Left renal cortex interstitium (tissue), 4 donors: ENCODE measurements around the gene TRABD2B. TPM values are rescaled to one million over a fixed set of nuclear protein-coding genes. Genes with fewer than 3 reads are reported as not detected.

Source experiments
- DNase-seq, 4 donors: peaks; one replicate each; pipeline ENCODE4 v3.0.0-alpha.2; 2013; ENCODE audit warnings: low read depth in 4 of 4, low spot score in 2 of 4, missing footprints in 1 of 4
- polyA plus RNA-seq, 4 donors: library from polyadenylated mRNA; unstranded; fragments of 120-200 nt; gene quantifications; one replicate each; pipeline ENCODE4 v1.2.1, GENCODE V29; 2013; ENCODE audit not compliant: insufficient read length in 4 of 4

Gene TRABD2B
- polyA plus RNA-seq, 4 donors = 13.9 to 29.5 (median 23.1) TPM

- DNase-seq = no peak
Observed at GRCh38 chr1:47914218-47914938, 82.8 kb downstream of the TRABD2B start.

GRCh38 chr1:47913225-47913823, 83.9 kb downstream of the TRABD2B start:
- DNase-seq = no peak

DNA sequence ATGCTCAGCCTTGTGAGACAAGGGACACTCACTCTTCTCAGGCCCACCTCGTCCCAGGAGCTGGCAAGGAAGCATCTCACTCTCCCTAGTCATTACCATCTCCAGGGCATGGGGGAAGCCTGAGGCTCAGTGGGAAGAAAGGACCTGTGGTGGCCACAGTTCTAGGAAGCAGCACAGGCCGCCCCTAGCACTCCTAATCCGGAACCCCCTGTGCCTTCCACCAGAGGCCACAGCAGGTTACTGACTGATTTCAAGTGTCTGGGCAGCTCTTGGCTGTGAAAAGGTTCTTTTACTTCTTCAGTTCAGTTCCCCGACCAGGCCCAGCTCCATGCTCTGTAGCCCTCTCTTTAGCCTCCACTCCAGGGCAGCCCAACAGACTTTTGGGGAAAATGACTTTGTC, 84.4 kb downstream of the TRABD2B start:
- no peak for DNase-seq

GRCh38 chr1:47911892-47912291, 85.3 kb downstream of the TRABD2B start:
- no peak for DNase-seq

DNA sequence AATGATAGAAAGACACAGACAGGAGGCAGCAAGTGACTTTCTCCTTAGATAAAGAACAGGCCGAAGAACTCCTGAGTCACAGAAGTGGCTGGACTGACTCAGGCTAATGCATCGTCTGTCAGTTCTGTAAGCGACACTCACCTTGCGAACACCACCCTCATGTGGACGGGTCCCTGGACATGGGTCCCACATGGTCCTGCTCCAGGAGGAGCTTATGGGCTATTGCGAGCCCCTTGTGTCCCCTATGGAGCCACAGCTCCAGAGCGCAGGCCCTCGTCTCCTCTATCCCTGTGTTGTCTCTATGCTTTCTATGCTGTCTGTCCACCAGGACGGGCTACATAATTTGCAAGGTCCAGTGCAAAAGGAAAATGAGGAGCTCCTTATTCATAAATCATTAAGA, 85.8 kb downstream of the TRABD2B start:
- DNase-seq = no peak

DNA sequence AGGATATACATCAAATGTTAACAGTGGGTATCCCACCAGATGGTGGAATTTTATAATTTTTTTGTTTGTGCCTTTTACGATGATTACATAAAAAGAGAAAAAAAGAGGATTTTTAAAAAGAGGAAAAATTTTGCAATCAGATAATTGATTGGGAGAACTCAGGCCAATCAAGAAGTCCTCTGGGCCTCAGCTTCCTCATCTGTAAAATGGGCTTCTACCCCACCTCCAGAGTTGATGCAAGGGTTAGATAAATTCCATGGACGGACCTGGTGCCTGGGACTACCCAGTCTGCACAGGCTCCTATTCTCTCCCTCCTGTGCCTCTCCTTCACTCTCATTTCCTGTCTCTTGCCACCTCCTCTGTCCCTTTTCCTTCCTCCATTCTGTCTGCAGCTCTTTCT, 88.9 kb downstream of the TRABD2B start:
- no peak for DNase-seq

GRCh38 chr1:47907177-47907528, 90.0 kb downstream of the TRABD2B start:
- DNase-seq = no peak

- no peak for DNase-seq
Observed at GRCh38 chr1:47906527-47907176, 90.5 kb downstream of the TRABD2B start.

DNA sequence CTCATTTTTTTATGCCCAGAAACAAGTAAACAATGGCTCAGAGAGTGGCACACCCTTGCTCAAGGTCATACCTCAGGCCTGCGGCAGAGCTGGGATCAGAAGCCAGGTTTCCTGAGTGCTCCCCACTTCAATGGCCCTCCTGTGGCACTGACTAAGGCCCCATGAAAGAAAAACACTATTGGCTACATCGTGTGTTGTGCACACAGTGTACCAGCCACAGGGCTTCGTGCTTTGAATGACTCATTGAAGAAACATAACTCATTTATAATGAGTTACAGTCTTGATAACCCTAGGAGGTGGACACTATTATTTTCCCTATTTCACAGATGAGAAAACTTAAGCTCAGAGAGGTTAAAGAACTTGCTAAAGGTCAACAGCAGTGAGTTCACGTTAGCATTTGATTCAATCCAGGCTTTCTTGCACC, 91.2 kb downstream of the TRABD2B start:
- no peak for DNase-seq

- no peak for DNase-seq
Observed at GRCh38 chr1:47903723-47904122, 93.5 kb downstream of the TRABD2B start.

DNA sequence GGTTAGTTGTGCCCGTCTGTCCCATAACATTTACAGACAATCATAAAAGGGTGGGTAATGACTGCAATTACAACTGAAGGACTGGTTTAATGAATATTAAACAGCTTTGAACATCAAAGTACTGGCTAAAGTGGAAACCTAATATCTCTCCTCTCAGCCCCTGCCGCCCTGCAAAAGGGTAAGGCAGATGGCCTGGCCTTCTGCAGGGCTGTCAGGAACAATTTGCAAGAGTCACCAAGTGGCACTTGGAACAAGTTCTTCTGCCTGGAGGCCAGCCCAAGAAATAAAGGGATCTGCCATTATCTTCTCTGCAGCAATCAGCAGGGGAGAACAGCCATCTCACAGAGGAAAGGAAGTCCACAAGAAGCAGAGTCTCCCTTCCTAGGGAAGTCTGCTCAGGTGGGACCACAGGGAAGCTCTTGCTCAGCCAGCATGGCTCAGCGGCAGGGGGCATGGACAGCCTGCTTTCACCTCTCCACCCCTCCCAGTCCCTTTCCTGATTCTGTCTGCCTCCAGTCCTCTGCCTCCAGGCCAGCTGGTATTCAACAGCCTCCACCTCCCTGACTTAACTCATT, 96.1 kb downstream of the TRABD2B start:
- DNase-seq = no peak

DNA sequence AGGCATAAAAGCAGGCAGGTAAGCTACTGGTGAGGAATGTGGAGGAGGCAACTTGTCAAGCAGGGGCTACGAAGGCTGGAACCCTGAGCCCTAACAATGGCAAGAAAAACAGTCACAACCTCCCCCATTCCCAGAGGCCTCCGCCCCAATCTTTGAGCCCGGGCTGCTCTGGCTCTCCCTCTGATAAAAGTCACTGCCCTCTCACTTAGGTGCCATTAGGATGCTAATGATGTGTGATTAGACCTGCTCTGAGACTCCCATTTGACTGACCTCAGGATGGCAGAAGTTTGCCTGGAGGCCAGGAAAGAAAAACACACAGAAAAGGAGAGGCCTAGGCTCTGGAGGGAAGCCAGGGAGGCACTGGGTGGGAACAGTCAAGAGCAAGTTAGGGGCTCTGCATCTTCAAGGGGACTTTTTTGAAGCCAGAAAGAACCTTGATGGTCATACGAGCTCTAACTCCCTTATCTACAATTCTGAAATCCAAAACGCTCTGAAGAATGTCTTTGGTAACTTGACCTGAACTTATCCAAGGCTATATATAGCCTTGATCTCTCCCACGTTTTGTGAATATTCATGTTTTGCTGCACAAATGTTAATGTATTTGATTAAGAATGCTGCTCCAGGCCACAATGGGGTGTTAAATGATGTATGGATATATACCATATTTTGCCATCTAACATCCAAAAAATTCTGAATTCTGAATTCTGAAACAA, 98.9 kb downstream of the TRABD2B start:
- DNase-seq = no peak

- DNase-seq = no peak
Observed at GRCh38 chr1:47895279-47896125, 101.7 kb downstream of the TRABD2B start.

DNA sequence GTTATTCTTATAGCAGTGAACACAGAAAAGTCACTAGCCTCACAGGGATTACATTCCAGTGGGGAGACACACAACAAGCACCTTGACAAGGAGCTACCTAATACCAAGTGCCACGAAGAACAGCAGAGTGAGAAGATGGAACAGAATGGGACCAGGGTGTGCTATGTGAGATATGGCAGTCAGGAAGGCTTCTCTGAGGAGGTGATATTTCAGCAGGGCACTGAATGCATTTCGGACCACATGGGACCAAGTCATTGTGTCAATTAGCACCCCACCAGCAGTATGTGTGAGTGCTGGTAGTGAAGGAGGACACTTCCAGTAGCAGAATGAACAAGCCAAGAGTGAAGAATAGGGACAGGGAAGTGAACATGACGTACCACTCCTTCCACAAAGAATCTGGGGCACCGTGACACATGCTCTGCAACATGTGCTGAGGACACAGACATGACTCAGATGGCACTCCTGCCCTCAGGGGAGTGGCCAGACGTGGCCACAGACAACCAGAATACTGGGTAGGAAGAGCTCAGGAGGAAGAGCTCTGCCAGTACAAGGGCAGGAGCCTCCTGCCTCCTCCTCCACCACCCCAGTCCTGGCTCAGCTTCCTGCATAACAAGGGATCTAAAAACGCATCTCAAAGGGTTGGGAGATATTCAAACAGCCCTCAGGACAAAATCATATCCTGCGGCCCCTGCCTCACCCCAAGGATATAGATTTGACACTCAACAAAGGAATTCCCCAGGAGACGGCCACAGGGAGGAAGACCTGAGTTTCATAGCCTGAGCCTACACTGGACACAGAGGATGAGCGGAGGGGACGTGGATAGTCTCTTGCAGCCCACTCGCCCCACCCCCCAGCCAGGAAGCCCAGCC, 102.5 kb downstream of the TRABD2B start:
- DNase-seq = no peak

- DNase-seq = no peak
Observed at GRCh38 chr1:47893412-47893811, 103.8 kb downstream of the TRABD2B start.

GRCh38 chr1:47890779-47891178, 106.4 kb downstream of the TRABD2B start:
- no peak for DNase-seq

GRCh38 chr1:47888294-47888629, 108.9 kb downstream of the TRABD2B start:
- no peak for DNase-seq

DNA sequence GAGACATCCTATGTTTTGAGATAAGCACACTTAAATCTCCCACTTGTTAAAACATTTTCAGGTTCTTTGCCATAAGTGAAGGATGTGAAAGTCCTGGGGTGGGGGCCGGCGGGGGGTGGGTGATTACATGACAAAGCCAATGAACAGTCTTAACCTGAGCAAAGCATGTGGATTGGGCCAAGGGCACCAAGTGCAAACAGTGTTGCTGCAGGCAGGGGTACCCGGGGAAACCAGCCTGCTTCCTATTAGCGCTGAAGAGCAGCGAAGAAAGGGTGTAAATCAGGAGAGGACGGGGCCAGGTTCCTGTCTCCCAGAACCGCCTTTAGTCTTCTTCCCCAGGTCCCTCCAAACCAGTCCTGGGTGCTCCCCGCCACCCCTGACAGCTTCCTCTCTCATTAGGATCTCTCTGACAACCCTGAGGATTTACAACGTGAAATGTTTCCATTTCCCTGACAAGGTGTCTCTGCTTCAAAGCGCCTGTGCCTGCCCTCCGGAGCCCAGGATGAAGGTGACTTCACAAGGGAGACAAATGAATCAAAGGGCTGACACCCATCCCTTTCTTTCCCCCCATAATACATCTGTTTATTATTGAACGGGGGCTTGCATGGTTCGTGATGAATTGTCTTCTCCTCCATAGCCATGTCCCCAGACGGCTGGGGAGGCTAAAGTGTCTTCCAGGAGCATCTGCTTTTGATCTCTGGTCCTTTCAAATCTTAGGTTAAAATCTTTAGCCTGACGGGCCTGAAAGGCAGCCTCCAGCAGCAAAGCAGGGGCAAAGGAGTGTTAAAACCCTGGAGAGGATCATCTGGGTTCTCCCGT, 109.5 kb downstream of the TRABD2B start:
- DNase-seq = no peak
